H1 (cell line): ENCODE measurements around the gene PTMS. TPM values are rescaled to one million over a fixed set of nuclear protein-coding genes. Genes with fewer than 3 reads are reported as not detected.

Experiments used
- EZH2 ChIP-seq: fragments of 200-600 bp; sonication (generic); IDR thresholded peaks from 2 replicates; pipeline ENCODE4 v1.7.1; 2012; ENCODE audit warnings: low read depth, mild to moderate bottlenecking, moderate library complexity, low read length, inconsistent platforms; ENCODE audit not compliant: severe bottlenecking
- HDAC6 ChIP-seq: IDR thresholded peaks from one replicate; pipeline ENCODE4 v1.7.1; 2012; ENCODE audit warnings: low read depth, mild to moderate bottlenecking, inconsistent platforms, low read length, moderate library complexity
- KDM4A ChIP-seq: IDR thresholded peaks from one replicate; pipeline ENCODE4 v1.7.1; 2012; ENCODE audit warnings: low read depth, mild to moderate bottlenecking, moderate library complexity, low read length, inconsistent platforms; ENCODE audit not compliant: severe bottlenecking
- POLR2A ChIP-seq, 2 experiments: IDR thresholded peaks; 1 replicate in 1 of 2; 2 replicates in 1 of 2; pipeline ENCODE4 v1.6.1; 2011; ENCODE audit warnings: low read depth in 2 of 2, low read length in 2 of 2, mild to moderate bottlenecking in 2 of 2; ENCODE audit errors: control extremely low read depth in 1 of 2
- polyA plus RNA-seq, 7 experiments: library from polyadenylated mRNA; depleted of rRNA in 3 of 7; stranded (reverse) in 5 of 7; unstranded in 2 of 7; fragments of >200 nt in 5 of 7; fragments of 200-250 nt in 2 of 7; gene quantifications; 1 replicate in 5 of 7; 2 replicates in 1 of 7; 4 replicates in 1 of 7; pipeline versions ENCODE4 v1.2.1 to v1.2.3, GENCODE V29; 2011 to 2013; ENCODE audit warnings: missing spikeins in 2 of 7, mixed read lengths in 2 of 7
- total RNA-seq: library from RNA; stranded (reverse); fragmentation: NEBNext Ultra II Directional; extraction: Animal tissue kit (Norgen Biotek cat#: 25700); gene quantifications from 2 replicates; pipeline ENCODE4 v1.2.1, GENCODE V29; 2021

The PTMS gene
- total and polyA plus RNA-seq, 2 of the 8 experiments (the other 6 are each of a cell fraction or from before 2014, with no cell fraction given): 444 to 553 TPM

DNA sequence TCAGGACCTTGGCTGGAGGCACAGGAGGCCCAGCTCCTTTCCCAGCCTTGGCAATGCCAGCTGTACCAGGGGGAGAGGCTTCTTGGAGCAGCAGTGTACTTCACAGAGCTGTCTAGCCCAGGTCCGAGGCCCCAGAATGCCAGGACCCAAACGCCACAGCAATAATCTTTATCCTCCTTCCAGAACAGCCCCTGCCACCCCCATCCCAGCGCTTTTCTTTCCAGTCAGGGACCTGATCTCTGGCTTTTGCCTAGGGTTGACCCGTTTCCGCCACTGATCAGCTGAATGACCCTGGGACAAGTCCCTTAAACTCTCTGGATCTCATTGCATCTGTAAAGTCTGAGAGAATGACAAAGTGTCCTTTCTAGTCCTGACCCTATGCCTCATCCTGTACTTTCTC, 11.2 kb downstream of the PTMS start (continued):
- no peak for TF ChIP-seq KDM4A
- TF ChIP-seq POLR2A (IDR thresholded peaks at IDR 0.05; ENCODE audit: control extremely low read depth in 1 of 2, low read depth in 2 of 2, low read length in 2 of 2): no peak
- TF ChIP-seq HDAC6: no peak
- no peak for TF ChIP-seq EZH2
